Astrocyte (in vitro differentiated cells and primary cell): ENCODE measurements around the gene SH3RF1.

Experiments used
- EZH2 ChIP-seq: IDR thresholded peaks from 2 replicates; pipeline ENCODE4 v1.6.1; 2012; ENCODE audit warnings: mild to moderate bottlenecking, low read length, inconsistent platforms; ENCODE audit not compliant: insufficient read depth
- TF ChIP-seq, protein P1 (sequence below): IDR thresholded peaks from 2 replicates; pipeline ENCODE4 v1.5.1; 2011; ENCODE audit warnings: low read depth, mild to moderate bottlenecking, inconsistent platforms, low read length, moderate library complexity; ENCODE audit not compliant: insufficient read depth

DNA sequence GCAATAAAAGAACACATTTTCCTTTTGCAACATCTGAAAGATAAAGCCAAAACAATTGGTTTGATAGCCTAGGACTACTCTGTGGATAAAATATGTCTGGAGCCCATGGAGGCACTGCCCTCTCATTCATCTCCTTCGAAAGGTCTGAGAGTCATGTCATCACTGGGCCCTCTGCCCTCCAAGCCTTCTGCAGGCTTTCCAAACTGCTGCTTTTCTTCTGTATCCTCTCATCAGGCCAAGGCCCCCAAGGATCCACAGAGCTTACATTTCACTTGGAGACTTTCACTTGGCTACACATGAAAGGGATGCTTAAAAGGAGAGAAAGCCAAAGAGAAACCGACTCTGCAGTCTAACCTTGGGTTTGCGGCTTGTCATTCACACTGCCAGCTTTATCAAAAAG, 109.9 kb downstream of the SH3RF1 start:
- TF ChIP-seq, protein P1, sequence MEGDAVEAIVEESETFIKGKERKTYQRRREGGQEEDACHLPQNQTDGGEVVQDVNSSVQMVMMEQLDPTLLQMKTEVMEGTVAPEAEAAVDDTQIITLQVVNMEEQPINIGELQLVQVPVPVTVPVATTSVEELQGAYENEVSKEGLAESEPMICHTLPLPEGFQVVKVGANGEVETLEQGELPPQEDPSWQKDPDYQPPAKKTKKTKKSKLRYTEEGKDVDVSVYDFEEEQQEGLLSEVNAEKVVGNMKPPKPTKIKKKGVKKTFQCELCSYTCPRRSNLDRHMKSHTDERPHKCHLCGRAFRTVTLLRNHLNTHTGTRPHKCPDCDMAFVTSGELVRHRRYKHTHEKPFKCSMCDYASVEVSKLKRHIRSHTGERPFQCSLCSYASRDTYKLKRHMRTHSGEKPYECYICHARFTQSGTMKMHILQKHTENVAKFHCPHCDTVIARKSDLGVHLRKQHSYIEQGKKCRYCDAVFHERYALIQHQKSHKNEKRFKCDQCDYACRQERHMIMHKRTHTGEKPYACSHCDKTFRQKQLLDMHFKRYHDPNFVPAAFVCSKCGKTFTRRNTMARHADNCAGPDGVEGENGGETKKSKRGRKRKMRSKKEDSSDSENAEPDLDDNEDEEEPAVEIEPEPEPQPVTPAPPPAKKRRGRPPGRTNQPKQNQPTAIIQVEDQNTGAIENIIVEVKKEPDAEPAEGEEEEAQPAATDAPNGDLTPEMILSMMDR, result no peak
- no peak for TF ChIP-seq EZH2
